Left ventricle myocardium inferior (tissue), 1 donor: Measurements from ENCODE around the gene VDAC2. TPM values are rescaled to one million over a fixed set of nuclear protein-coding genes. Genes with fewer than 3 reads are reported as not detected.

Source experiments
- DNase-seq: peaks from one replicate; pipeline ENCODE4 v3.0.0-alpha.2; 2020
- H3K27ac ChIP-seq: fragments of 200-600 bp; replicated peaks from 2 replicates; pipeline ENCODE4 v1.8.0; 2021
- H3K27me3 ChIP-seq: fragments of 200-600 bp; 2 replicates; pipeline ENCODE4 v1.8.0; 2021; ENCODE audit warnings: low read depth
- H3K36me3 ChIP-seq: fragments of 200-600 bp; 2 replicates; pipeline ENCODE4 v1.8.0; 2021
- H3K4me1 ChIP-seq: fragments of 200-600 bp; 2 replicates; pipeline ENCODE4 v1.8.0; 2021
- H3K4me3 ChIP-seq: fragments of 200-600 bp; 2 replicates; pipeline ENCODE4 v1.8.0; 2021; ENCODE audit warnings: mild to moderate bottlenecking, moderate library complexity
- H3K9me3 ChIP-seq: fragments of 200-600 bp; replicated peaks from 2 replicates; pipeline ENCODE4 v1.8.0; 2021
- intact Hi-C: fragments of 100-400 bp; cut with micrococcal nuclease; formaldehyde crosslinking; loops from one replicate; pipeline ENCODE4 v1.11.0; 2022
- total RNA-seq: library from RNA; stranded (reverse); fragmentation: NEBNext Ultra II Directional; extraction: Animal tissue kit (Norgen Biotek cat#: 25700); gene quantifications from one replicate; pipeline ENCODE4 v1.2.1, GENCODE V29; 2021
- TF ChIP-seq, protein P1 (sequence below): fragments of 200-600 bp; IDR thresholded peaks from 2 replicates; pipeline ENCODE4 v1.8.0; 2021; ENCODE audit warnings: antibody characterized with exemption, mild to moderate bottlenecking, borderline replicate concordance
- donor health status: DM: no; HTN: yes; CAD: no; lungs with severe emphysema.

VDAC2 gene
- total RNA-seq, 1 donor from 2014 or later: 442 TPM

DNA sequence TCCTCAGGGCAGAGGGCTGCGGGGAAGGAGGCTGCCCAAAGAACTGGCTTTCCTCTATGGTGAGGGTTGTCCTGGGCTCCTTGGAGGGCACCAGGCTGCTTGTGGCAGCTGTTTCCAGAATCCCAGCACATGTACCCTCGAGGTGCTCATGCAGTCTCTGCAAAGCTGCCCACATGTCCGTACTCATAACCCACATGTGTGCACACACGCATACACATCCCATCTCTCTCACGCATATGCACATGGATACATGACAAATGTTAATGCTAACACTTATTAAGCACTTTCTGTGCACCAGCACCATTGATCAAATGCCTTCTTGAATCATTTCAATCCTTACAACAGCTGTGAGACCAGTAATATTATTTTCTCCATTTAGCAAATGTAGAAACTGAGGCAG lies 61.5 kb downstream of the VDAC2 start:
- H3K27ac ChIP-seq: no peak overlapping the region
- TF ChIP-seq, protein P1, sequence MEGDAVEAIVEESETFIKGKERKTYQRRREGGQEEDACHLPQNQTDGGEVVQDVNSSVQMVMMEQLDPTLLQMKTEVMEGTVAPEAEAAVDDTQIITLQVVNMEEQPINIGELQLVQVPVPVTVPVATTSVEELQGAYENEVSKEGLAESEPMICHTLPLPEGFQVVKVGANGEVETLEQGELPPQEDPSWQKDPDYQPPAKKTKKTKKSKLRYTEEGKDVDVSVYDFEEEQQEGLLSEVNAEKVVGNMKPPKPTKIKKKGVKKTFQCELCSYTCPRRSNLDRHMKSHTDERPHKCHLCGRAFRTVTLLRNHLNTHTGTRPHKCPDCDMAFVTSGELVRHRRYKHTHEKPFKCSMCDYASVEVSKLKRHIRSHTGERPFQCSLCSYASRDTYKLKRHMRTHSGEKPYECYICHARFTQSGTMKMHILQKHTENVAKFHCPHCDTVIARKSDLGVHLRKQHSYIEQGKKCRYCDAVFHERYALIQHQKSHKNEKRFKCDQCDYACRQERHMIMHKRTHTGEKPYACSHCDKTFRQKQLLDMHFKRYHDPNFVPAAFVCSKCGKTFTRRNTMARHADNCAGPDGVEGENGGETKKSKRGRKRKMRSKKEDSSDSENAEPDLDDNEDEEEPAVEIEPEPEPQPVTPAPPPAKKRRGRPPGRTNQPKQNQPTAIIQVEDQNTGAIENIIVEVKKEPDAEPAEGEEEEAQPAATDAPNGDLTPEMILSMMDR: no peak
- peaks cover 6% of the 10 kb centered on the region for H3K4me1 ChIP-seq
- no peaks in the 10 kb centered on the region for H3K9me3 ChIP-seq
- H3K27me3 ChIP-seq: peaks cover 4% of the 10 kb centered on the region
- H3K4me3 ChIP-seq: no peak overlapping the region
- DNase-seq: no peak
- intact Hi-C loops: no loop called here
- H3K36me3 ChIP-seq: no peaks in the 10 kb centered on the region

DNA sequence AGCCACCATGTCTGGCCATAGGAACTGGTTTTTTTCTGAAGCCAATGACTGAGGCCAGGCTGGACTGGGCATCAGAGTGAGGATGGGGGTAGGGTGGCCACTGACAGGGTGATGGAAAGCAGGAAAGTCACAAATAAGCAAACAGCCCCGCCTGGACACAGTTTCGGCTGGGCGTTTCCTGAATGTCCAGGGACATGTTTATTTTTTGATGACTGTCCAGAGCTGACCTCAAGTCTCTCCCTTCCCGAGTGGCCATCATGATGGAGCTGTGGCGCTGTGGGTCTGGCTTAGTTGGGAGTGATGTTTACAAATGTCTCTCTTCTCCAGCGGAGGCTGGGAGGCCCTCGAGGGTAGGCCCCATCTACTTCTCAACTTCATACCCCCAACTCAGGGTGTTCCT lies 62.3 kb downstream of the VDAC2 start:
- H3K27ac ChIP-seq: no peak overlapping the region
- TF ChIP-seq, protein P1: no peak
- peaks cover 6% of the 10 kb centered on the region for H3K4me1 ChIP-seq
- DNase-seq: no peak
- H3K4me3 ChIP-seq: no peak overlapping the region
- H3K27me3 ChIP-seq: peaks cover 4% of the 10 kb centered on the region
- H3K36me3 ChIP-seq: no peaks in the 10 kb centered on the region
- H3K9me3 ChIP-seq: no peaks in the 10 kb centered on the region
- intact Hi-C loops: no loop called here

DNA sequence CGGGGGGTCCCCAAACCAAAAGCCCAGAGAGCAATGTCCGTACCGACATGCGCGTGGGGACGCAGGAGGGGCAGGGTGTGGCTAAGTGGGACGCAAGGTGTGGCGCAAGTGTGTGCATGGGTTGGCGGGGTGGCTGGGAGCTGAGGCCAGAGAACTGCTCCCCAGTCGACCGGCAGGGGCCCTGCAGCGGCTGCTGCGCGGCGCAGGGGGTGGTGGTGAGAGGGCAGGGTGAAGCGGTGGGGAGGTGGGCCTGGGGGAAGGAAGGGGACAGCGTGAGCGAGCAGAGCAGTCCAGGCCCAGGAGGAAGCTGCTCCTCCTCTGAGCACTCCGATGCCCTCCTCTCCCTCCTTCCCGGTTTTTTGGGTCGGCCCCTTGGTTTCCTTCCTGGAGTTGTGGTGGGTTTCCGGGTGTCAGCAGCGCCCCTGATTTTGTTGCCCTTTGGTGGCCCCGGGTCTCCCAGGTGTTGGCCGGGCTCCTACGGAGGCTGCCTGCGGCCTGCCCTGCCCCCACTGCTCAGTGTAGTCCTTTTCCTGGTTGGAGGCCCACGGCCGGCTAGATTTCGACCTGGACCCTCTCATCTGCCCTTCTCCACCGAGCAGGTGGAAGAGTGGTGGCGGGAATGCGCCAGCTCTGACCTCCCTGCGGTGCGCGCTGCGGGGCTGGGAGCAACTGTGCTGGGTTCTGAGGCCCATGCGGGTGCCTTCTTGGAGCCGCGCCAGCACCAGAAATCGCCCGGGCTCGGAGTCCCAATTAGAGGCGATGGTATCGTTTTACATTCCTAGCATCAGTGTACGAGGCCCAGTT lies 65.7 kb downstream of the VDAC2 start:
- no peaks in the 10 kb centered on the region for H3K36me3 ChIP-seq
- TF ChIP-seq, protein P1: no peak
- DNase-seq: no peak
- peaks cover 6% of the 10 kb centered on the region for H3K4me1 ChIP-seq
- H3K9me3 ChIP-seq: no peaks in the 10 kb centered on the region
- intact Hi-C loops: no loop called here
- H3K27me3 ChIP-seq: peaks cover 4% of the 10 kb centered on the region
- no peak overlapping the region for H3K27ac ChIP-seq
- peak overlapping the region; percentile 41 for H3K4me3 ChIP-seq

DNA sequence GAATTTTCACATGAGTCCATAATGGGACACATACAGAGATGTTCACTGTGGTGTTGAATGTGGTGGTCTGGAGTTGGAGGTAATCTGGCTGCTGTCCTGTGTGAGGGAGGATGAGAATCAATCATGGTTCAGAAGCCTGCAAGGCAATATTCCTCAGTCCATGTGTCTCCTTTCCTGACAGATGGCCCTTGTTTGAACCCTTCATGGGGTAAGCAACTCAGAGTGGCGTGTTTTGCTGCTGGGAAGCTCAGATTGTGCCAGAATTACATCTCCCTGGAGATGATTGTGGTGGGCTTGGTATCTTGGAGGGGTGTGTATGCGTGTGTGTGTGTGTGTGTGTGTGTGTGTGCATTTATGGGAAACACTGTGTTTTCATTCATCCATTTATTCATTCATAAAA lies 69.6 kb downstream of the VDAC2 start:
- Histone ChIP-seq H3K4me3 (no peak overlapping the region), H3K27me3 (peaks cover 3% of the 10 kb centered on the region), H3K36me3 (no peaks in the 10 kb centered on the region), H3K9me3 (no peaks in the 10 kb centered on the region), H3K27ac (no peak overlapping the region), H3K4me1 (peaks cover 17% of the 10 kb centered on the region)
- DNase-seq: no peak
- TF ChIP-seq, protein P1: no peak
- intact Hi-C loops: no loop called here

Other genes starting within 250 kb of the VDAC2 start
- 24.6 TPM for gene SAMD8, start 99.1 kb upstream of the VDAC2 start, total RNA-seq
- 29.0 TPM for gene COMTD1, start 25.2 kb downstream of the VDAC2 start, total RNA-seq
- gene ZNF503, start 191.0 kb downstream of the VDAC2 start, total RNA-seq: 5.9 TPM
- 18.7 TPM for gene LRMDA, start 220.8 kb downstream of the VDAC2 start, total RNA-seq